ENCODE results near the gene KIAA0825.

GRCh38 chr5:94538260-94538659 is 80.1 kb downstream of the KIAA0825 start:
- no peak for TF ChIP-seq NFRKB (IDR thresholded peaks at IDR 0.05)
- TF ChIP-seq PKNOX1 (IDR thresholded peaks at IDR 0.05) = no peak
- no peak for TF ChIP-seq TARDBP (IDR thresholded peaks at IDR 0.05)
- TF ChIP-seq FOXM1 (IDR thresholded peaks at IDR 0.05; ENCODE audit: borderline replicate concordance) = no peak
- no peak for TF ChIP-seq L3MBTL2 (conservative IDR thresholded peaks at IDR 0.05)
- TF ChIP-seq SUZ12 (IDR thresholded peaks at IDR 0.05) = no peak
- no peak for TF ChIP-seq FOXA1 (IDR thresholded peaks at IDR 0.05)
- TF ChIP-seq LEF1 (IDR thresholded peaks at IDR 0.05; ENCODE audit: borderline replicate concordance) = no peak
- no peak for TF ChIP-seq SP1 (IDR thresholded peaks at IDR 0.05)
